Daoy (cell line): ENCODE measurements around the gene KDM4E. TPM values are rescaled to one million over a fixed set of nuclear protein-coding genes. Genes with fewer than 3 reads are reported as not detected.
A peak's percentile ranks its signal among the peaks of the same experiment; 100 is the strongest.

Source experiments
- DNase-seq: peaks from one replicate; pipeline ENCODE4 v3.0.0-alpha.2; 2015; ENCODE audit warnings: low read depth
- total RNA-seq: library from RNA; depleted of rRNA; stranded (reverse); fragments of >200 nt; shearing (Covaris generic); gene quantifications from 2 replicates; pipeline ENCODE4 v1.2.3, GENCODE V29; 2014; rRNA removed

Gene KDM4E
- total RNA-seq, 1 experiment from 2014 or later, result not detected

DNA sequence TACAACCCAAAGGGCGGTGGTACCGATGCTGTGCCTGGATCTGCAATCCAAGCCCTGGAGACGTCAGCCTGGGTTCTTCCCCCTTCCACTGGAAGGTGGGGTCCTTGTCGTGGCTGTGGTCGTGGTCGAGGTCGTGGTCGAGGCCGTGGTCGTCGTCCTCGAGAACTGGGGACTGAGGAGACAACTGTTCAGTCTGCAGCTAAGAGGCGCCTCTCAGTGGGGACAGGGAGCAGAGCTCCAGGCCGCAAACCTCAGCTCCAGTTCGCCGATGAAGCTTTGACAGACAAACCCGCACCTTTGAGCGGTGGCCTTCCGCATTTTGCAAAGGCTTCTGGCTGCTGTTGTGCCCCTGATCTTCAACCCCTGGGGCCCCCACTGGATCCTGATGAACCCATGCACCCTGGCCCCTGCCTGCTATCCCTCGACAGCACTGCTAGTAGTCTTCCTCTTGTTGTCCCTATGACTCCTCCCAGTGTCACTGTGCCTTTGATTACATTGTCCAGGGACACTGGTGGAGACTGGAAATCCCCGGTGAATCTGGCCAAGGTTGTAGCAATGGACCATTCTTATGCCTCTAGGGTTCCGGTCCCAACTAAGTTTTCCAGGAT, 25.6 kb downstream of the KDM4E start:
- DNase-seq, result no peak

DNA sequence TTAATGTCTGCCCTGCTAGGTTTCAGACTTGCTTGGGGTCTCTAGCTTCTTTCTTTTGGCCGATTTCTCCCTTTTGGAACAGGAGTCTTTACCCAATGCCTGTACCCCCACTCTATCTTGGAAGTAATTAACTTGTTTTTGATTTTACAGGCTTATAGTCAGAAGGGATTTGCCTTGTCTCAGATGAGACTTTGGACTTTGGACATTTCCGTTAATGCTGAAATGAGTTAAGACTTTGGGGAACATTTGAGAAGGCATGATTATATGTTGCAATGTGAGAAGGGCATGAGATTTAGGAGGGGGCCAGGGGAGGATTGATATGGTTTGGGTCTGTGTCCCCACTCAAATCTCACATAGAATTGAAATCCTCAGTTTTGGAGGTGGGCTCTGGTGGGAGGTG, 29.3 kb downstream of the KDM4E start:
- DNase-seq, result no peak

DNA sequence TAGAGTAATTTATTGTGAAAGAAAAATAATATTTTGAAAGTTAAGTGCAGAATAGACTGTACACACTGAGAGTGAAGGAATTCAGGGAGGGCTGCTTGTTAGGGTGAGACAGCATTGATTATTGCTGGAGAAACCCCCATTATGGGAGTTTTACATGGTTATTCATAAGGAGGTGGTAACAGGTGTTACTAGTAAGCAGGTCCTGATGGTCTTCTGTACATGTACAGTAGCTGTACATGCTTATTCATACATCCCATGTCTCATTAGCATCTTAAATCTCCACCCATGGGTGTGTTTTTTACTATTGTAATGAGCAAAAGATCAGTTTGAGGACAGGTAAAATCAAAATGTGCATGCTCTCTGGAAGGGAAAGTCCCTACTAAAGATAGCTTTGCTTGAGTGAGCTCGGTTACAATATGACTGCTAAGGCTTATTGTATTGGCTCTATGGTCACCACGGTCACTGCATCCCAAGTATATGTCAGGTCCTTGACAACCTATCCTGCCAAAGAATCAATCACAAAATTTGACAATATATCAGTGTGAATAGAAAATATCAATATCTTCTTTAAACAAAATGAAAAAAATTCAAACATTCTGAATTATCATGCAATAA, 30.3 kb downstream of the KDM4E start:
- no peak for DNase-seq

- no peak for DNase-seq
Measured at GRCh38 chr11:95057959-95058358, 32.9 kb downstream of the KDM4E start.

- DNase-seq, result no peak
Measured at GRCh38 chr11:95058621-95059020, 33.6 kb downstream of the KDM4E start.

- DNase-seq, result no peak
Measured at GRCh38 chr11:95059046-95059445, 34.0 kb downstream of the KDM4E start.

DNA sequence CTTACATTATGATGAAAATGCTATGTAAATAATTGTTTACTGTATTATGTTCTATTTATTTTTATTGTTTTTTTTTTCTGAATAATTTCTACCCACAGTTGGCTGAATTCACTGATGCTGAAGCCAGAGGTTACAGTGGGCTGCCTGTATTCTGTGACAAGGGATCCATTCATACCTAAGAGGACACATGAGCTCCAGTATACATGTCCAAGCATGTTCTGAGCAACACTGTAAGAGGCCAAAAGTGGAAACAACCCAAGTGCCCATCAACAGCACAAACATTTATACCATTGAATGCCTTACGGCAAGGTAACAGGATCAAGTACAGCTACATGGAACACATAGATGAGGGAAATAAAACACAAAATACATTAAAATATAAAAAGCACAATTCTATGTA, 40.3 kb downstream of the KDM4E start:
- no peak for DNase-seq

GRCh38 chr11:95066716-95067038, 41.6 kb downstream of the KDM4E start, which contains the start of gene SRSF8:
Gene SRSF8 (plus strand): TSS chr11:95066919. CDS start chr11:95067227, 308 bp downstream.
- DNase-seq, result no peak

GRCh38 chr11:95067039-95067840, 42.2 kb downstream of the KDM4E start:
- DNase-seq, result peak; percentile 83

GRCh38 chr11:95067841-95068219, 42.8 kb downstream of the KDM4E start:
- DNase-seq, result no peak

DNA sequence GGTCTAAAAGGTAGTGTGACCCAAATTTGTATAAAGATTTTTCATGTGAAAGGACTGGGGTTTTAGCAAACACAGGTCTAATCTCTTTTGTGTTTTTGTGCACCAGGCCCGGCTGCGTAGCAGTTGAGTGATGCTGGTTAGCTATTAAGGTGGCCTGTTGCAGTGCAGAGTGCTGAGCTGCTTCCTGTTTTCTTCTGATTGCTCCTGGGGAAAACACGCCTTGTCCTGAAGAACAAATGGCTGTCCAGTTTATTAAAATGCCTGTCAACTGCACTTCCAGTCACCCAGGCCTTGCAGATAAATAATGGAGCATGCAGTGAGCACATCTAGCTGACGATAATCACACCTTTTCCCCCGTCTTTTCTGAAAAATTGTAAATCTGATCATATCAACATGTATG, 43.5 kb downstream of the KDM4E start:
- peak; percentile 85 for DNase-seq

DNA sequence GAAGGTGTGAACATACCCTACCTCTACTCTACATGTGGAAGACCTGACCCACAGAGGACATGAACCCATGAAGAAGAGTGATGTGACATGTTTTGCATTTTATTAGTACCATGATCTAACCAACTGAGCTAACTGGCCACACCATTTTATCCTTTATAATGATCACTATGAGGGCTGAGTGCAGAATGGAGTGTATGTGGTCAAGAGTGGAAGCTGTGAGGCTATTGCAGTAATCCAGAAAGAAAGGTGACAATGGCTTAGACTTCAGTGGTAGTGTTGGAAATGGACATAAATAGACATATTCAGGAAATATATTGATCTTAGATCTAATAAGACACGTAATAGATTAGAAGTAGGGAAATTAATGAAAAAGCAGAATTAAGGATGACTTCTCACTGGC, 45.4 kb downstream of the KDM4E start:
- DNase-seq, result no peak

- DNase-seq, result no peak
Measured at GRCh38 chr11:95072948-95073347, 47.9 kb downstream of the KDM4E start.

DNA sequence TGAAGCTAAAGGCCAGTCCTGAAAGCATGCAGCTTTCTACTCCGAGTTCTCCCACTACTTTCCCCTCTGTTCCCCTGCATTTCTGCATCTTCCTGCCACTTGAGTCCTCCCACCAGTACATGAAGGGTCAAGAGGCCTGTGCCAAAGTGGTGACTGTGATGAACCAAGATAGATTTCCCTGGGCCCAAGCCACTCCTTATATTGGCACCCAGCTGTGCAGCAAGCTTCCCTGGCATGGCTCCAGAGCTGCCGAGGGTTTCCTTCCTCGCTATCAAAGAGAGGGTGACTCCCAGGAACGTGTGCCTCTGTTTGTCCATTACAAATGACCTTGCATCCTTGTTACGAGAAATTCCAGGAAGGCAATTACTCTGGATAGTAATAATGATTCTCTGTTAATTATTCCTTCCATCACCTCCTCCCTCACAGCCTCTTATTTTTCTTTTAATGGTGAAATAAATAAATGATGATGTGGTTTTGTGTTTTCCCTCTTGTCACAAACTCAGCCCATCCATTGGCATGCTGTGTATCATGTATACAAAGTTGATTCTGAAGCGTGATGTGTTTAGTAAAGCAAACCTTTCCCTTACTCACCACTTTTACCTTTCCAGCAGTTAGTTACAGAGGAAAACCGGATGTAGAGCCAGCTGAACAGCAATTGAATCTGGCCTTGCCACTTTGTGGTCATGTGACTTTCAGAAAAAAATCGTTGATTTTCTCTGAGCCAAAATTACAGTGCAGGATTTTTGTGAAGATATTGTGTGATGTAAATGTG, 49.9 kb downstream of the KDM4E start:
- DNase-seq, result peak; percentile 41

DNA sequence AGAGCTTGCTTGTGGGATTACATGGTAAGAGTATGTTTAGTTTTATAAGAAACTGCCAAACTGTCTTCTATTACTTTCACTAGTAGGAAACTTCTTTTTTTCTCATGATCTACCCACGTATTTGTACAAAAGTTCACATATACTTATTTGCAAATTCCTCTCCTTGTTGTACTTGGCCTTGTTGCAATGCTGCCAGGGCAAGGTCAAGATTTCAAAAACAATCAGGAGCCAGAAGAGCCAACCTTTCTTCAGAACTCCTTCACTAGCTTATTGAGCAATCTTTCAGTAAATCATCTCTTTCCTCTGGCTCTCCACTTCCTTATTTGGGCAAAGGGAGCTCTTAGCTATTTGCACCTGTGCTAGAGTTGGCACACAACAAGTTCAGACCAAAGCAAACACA, 51.4 kb downstream of the KDM4E start:
- no peak for DNase-seq

- DNase-seq, result no peak
Measured at GRCh38 chr11:95076981-95077380, 51.9 kb downstream of the KDM4E start.

Other genes with a start within 250 kb of the KDM4E start
- gene CWC15, start 51.7 kb upstream of the KDM4E start, total RNA-seq, result 58.9 and 83.9 TPM in 2 replicates
- 3.4 and 4.4 TPM in 2 replicates for gene KDM4D, start 51.5 kb upstream of the KDM4E start, total RNA-seq
- not detected in 2 replicates for gene KDM4F, start 24.2 kb downstream of the KDM4E start, total RNA-seq
- gene SRSF8, start 41.7 kb downstream of the KDM4E start, total RNA-seq, result 11.1 and 25.1 TPM in 2 replicates
- gene ENDOD1, start 64.6 kb downstream of the KDM4E start, total RNA-seq, result 13.6 and 16.2 TPM in 2 replicates
- 2.4 and 4.2 TPM in 2 replicates for gene SESN3, start 205.9 kb downstream of the KDM4E start, total RNA-seq